OCI-LY7 (cell line): ENCODE results near the gene SCN5A. TPM values are rescaled to one million over a fixed set of nuclear protein-coding genes. Genes with fewer than 3 reads are reported as not detected.

Experiments
- BruUV-seq: library from RNA; stranded (reverse); fragments of 400-500 nt; replicated peaks from 2 replicates; lab custom pipeline; 2021; lab: Mats Ljungman, UMichigan
- CTCF ChIA-PET: fragments of 300-600 bp; sonication (Branson Sonifier 250); formaldehyde crosslinking; loops from one replicate; lab custom pipeline; 2022; ENCODE audit warnings: antibody characterized with exemption; ENCODE audit not compliant: unreplicated experiment; lab: Charles Lee
- POLR2A ChIA-PET: fragments of 300-600 bp; sonication (Branson Sonifier 250); formaldehyde crosslinking; loops from one replicate; lab custom pipeline; 2022; ENCODE audit warnings: antibody characterized with exemption; lab: Charles Lee
- DNase-seq: peaks from one replicate; pipeline ENCODE4 v3.0.0-alpha.2; 2015; ENCODE audit warnings: low spot score
- H2AFZ ChIP-seq: fragments of 200-600 bp; sonication (generic), shearing (Covaris generic); 2 replicates; pipeline ENCODE4 v1.6.1; 2014; ENCODE audit warnings: mild to moderate bottlenecking, antibody characterized with exemption, low read length, moderate library complexity
- H3K27ac ChIP-seq: fragments of 200-600 bp; sonication (generic); 2 replicates; pipeline ENCODE4 v1.5.1; 2014; ENCODE audit warnings: mixed run types, low read depth, mild to moderate bottlenecking, moderate library complexity, low read length, inconsistent platforms; ENCODE audit not compliant: poor library complexity, severe bottlenecking
- H3K36me3 ChIP-seq: fragments of 200-600 bp; sonication (generic); 2 replicates; pipeline ENCODE4 v1.6.1; 2014; ENCODE audit warnings: mild to moderate bottlenecking, antibody characterized with exemption, low read length, moderate library complexity, mixed read lengths; ENCODE audit not compliant: insufficient read depth
- H3K4me1 ChIP-seq: fragments of 200-600 bp; sonication (generic); 2 replicates; pipeline ENCODE4 v1.5.1; 2014; ENCODE audit warnings: mild to moderate bottlenecking, low read length; ENCODE audit not compliant: insufficient read depth, poor library complexity, severe bottlenecking
- H3K4me2 ChIP-seq: fragments of 200-600 bp; sonication (generic); 2 replicates; pipeline ENCODE4 v1.6.1; 2014; ENCODE audit warnings: mild to moderate bottlenecking, low read length
- H3K4me3 ChIP-seq: fragments of 200-600 bp; sonication (generic); 2 replicates; pipeline ENCODE4 v1.5.1; 2014; ENCODE audit warnings: mild to moderate bottlenecking, low read depth, low read length; ENCODE audit not compliant: poor library complexity, severe bottlenecking
- H3K79me2 ChIP-seq: fragments of 200-600 bp; sonication (generic); 2 replicates; pipeline ENCODE4 v1.6.1; 2016; ENCODE audit warnings: low read depth, mild to moderate bottlenecking, low read length, moderate library complexity, mixed read lengths; ENCODE audit not compliant: insufficient read depth
- H3K9me2 ChIP-seq: fragments of 200-600 bp; sonication (generic); 2 replicates; pipeline ENCODE4 v1.6.1; 2016; ENCODE audit warnings: mild to moderate bottlenecking, low read length, mixed read lengths; ENCODE audit not compliant: insufficient read depth
- H3K9me3 ChIP-seq: fragments of 200-600 bp; sonication (generic); 2 replicates; pipeline ENCODE4 v1.6.1; 2014; ENCODE audit warnings: mild to moderate bottlenecking, mixed run types, low read length, mixed read lengths
- H4K20me1 ChIP-seq: fragments of 200-600 bp; sonication (generic); 2 replicates; pipeline ENCODE4 v1.6.1; 2014; ENCODE audit warnings: mild to moderate bottlenecking, antibody characterized with exemption, low read length, moderate library complexity, mixed read lengths; ENCODE audit not compliant: insufficient read depth
- CTCF ChIP-seq: fragments of 200-600 bp; sonication (generic); conservative IDR thresholded peaks from 2 replicates; pipeline ENCODE4 v1.5.1; 2014; ENCODE audit warnings: mild to moderate bottlenecking, antibody characterized with exemption, low read length, moderate library complexity, mixed read lengths
- EZH2phosphoT487 ChIP-seq: fragments of 200-600 bp; sonication (generic); IDR thresholded peaks from 2 replicates; pipeline ENCODE4 v1.6.1; 2018; ENCODE audit warnings: low read depth, borderline replicate concordance, mild to moderate bottlenecking, mixed run types, antibody characterized with exemption, low read length, moderate library complexity, mixed read lengths
- intact Hi-C: fragments of 100-400 bp; cut with micrococcal nuclease; formaldehyde crosslinking; loops from one replicate; pipeline ENCODE4 v1.10.0; 2022; ENCODE audit not compliant: unreplicated experiment
- total RNA-seq, 2 experiments: library from RNA; depleted of rRNA in 1 of 2; stranded (reverse); fragments of >200 nt in 1 of 2; shearing (Covaris generic) in 1 of 2; gene quantifications; 2 replicates each; pipeline ENCODE4 v1.2.3, GENCODE V29; 2014 to 2022

The SCN5A gene
- total RNA-seq, 2 experiments from 2014 or later = not detected

GRCh38 chr3:38551026-38551832 is 98.3 kb downstream of the SCN5A start:
- TF ChIP-seq EZH2phosphoT487 (no peak), CTCF (no peak)
- intact Hi-C loops = no loop called here
- Histone ChIP-seq H3K9me2 (no peaks in the 10 kb centered on the region), H3K4me2 (no peak overlapping the region), H3K27ac (no peak overlapping the region), H4K20me1 (no peaks in the 10 kb centered on the region), H3K9me3 (no peaks in the 10 kb centered on the region), H2AFZ (no peak overlapping the region), H3K4me3 (no peak overlapping the region), H3K36me3 (no peaks in the 10 kb centered on the region), H3K4me1 (no peaks in the 10 kb centered on the region), H3K79me2 (no peaks in the 10 kb centered on the region)
- CTCF ChIA-PET = no interaction called here
- POLR2A ChIA-PET = no interaction called here
- DNase-seq = no peak
- BruUV-seq = no TSS peak

- DNase-seq = no peak
- Histone ChIP-seq H3K4me1 (no peaks in the 10 kb centered on the region), H3K79me2 (no peaks in the 10 kb centered on the region), H3K9me3 (no peaks in the 10 kb centered on the region), H3K4me2 (no peak overlapping the region), H3K27ac (no peak overlapping the region), H3K4me3 (no peak overlapping the region), H4K20me1 (no peaks in the 10 kb centered on the region), H3K36me3 (no peaks in the 10 kb centered on the region), H3K9me2 (no peaks in the 10 kb centered on the region), H2AFZ (no peak overlapping the region)
- TF ChIP-seq EZH2phosphoT487 = no peak
- no peak for TF ChIP-seq CTCF
- no TSS peak for BruUV-seq
- ChIA-PET CTCF (no interaction called here), POLR2A (no interaction called here)
- intact Hi-C loops = no loop called here
These were observed 99.3 kb downstream of the SCN5A start for GRCh38 chr3:38549957-38550840.
